ENCODE results near the gene MLPH. TPM values are rescaled to one million over a fixed set of nuclear protein-coding genes. Genes with fewer than 3 reads are reported as not detected.

The MLPH gene
- total and polyA plus RNA-seq, 5 donors = 57.8 to 189 (median 138) TPM

- Histone ChIP-seq H3K4me1 (ENCODE audit: control insufficient read depth, insufficient read depth, low read length) (peaks cover 3% of the 10 kb centered on the region), H3K4me3 (ENCODE audit: low read length) (no peak overlapping the region), H3K27ac (ENCODE audit: low read length) (no peak overlapping the region), H3K9me3 (ENCODE audit: control insufficient read depth, low read length) (no peaks in the 10 kb centered on the region), H3K27me3 (ENCODE audit: control insufficient read depth, insufficient read depth) (no peaks in the 10 kb centered on the region)
- DNase-seq (peak; percentile 49 to 77 (median 74)), ATAC-seq (peak in 1 of 2 donors; percentile 25)
- WGBS = 53% methylated on average over 14 of the region's 14 CpGs
- intact Hi-C loops (cut with DNase I) = loop anchor here (5.0 to 10.0 kb wide), 4 partner anchors 44 to 317 kb away; no protein-coding TSS in a partner anchor
Observed at GRCh38 chr2:237471438-237472186, 15.4 kb upstream of the MLPH start.

GRCh38 chr2:237472187-237472712 lies 14.8 kb upstream of the MLPH start:
- Histone ChIP-seq H3K9me3 (ENCODE audit: control insufficient read depth, low read length) (no peaks in the 10 kb centered on the region), H3K4me3 (ENCODE audit: low read length) (no peak overlapping the region), H3K4me1 (ENCODE audit: control insufficient read depth, insufficient read depth, low read length) (peaks cover 3% of the 10 kb centered on the region), H3K27ac (ENCODE audit: low read length) (peak overlapping the region; percentile 13), H3K27me3 (ENCODE audit: control insufficient read depth, insufficient read depth) (no peaks in the 10 kb centered on the region)
- intact Hi-C loops (cut with DNase I) = loop anchor here (5.0 to 10.0 kb wide), 4 partner anchors 45 to 317 kb away; no protein-coding TSS in a partner anchor
- DNase-seq (no peak), ATAC-seq (no peak)
- WGBS = 88% methylated on average over 8 of the region's 8 CpGs

- intact Hi-C loops (cut with DNase I) = loop anchor here (5.0 to 10.0 kb wide), 4 partner anchors 46 to 318 kb away; no protein-coding TSS in a partner anchor
- Histone ChIP-seq H3K27ac (ENCODE audit: low read length) (no peak overlapping the region), H3K27me3 (ENCODE audit: control insufficient read depth, insufficient read depth) (no peaks in the 10 kb centered on the region), H3K4me3 (ENCODE audit: low read length) (no peak overlapping the region), H3K9me3 (ENCODE audit: control insufficient read depth, low read length) (no peaks in the 10 kb centered on the region), H3K4me1 (ENCODE audit: control insufficient read depth, insufficient read depth, low read length) (peaks cover 3% of the 10 kb centered on the region)
- DNase-seq (peak in 1 of 3 donors; percentile 54), ATAC-seq (no peak)
- 94% methylated on average over 27 of the region's 27 CpGs for WGBS
Observed at GRCh38 chr2:237472909-237473877, 13.9 kb upstream of the MLPH start.

- Histone ChIP-seq H3K27me3 (ENCODE audit: control insufficient read depth, insufficient read depth) (no peaks in the 10 kb centered on the region), H3K4me3 (ENCODE audit: low read length) (no peak overlapping the region), H3K9me3 (ENCODE audit: control insufficient read depth, low read length) (no peaks in the 10 kb centered on the region), H3K4me1 (ENCODE audit: control insufficient read depth, insufficient read depth, low read length) (peaks cover 3% of the 10 kb centered on the region), H3K27ac (ENCODE audit: low read length) (no peak overlapping the region)
- intact Hi-C loops (cut with DNase I) = loop anchor here (5.0 to 10.0 kb wide), 4 partner anchors 47 to 319 kb away; no protein-coding TSS in a partner anchor
- peak in 1 of 2 donors; percentile 2 for ATAC-seq
- peak; percentile 31 to 68 (median 58) for DNase-seq
- WGBS = 73% methylated on average over 11 of the region's 11 CpGs
Observed at GRCh38 chr2:237473878-237474441, 13.1 kb upstream of the MLPH start.

GRCh38 chr2:237474442-237474911 lies 12.6 kb upstream of the MLPH start:
- 52% methylated on average over 12 of the region's 12 CpGs for WGBS
- H3K4me3 ChIP-seq (ENCODE audit: low read length) = peak overlapping the region; percentile 77
- H3K4me1 ChIP-seq (ENCODE audit: control insufficient read depth, insufficient read depth, low read length) = peaks cover 3% of the 10 kb centered on the region
- H3K27ac ChIP-seq (ENCODE audit: low read length) = peak overlapping the region; percentile 5
- peak in 1 of 2 donors; percentile 8 for ATAC-seq
- no peaks in the 10 kb centered on the region for H3K9me3 ChIP-seq (ENCODE audit: control insufficient read depth, low read length)
- DNase-seq = peak; percentile 69 to 83 (median 75)
- intact Hi-C loops (cut with DNase I) = loop anchor here (5.0 to 10.0 kb wide), 4 partner anchors 47 to 320 kb away; no protein-coding TSS in a partner anchor
- H3K27me3 ChIP-seq (ENCODE audit: control insufficient read depth, insufficient read depth) = no peaks in the 10 kb centered on the region

GRCh38 chr2:237474931-237475703 lies 11.9 kb upstream of the MLPH start:
- Histone ChIP-seq H3K27ac (ENCODE audit: low read length) (peak overlapping the region; percentile 89), H3K9me3 (ENCODE audit: control insufficient read depth, low read length) (no peaks in the 10 kb centered on the region), H3K27me3 (ENCODE audit: control insufficient read depth, insufficient read depth) (no peaks in the 10 kb centered on the region), H3K4me1 (ENCODE audit: control insufficient read depth, insufficient read depth, low read length) (peaks cover 3% of the 10 kb centered on the region), H3K4me3 (ENCODE audit: low read length) (peak overlapping the region; percentile 77)
- intact Hi-C loops (cut with DNase I) = loop anchor here (5.0 to 10.0 kb wide), 4 partner anchors 48 to 320 kb away; no protein-coding TSS in a partner anchor
- WGBS = 1% methylated on average over 79 of the region's 79 CpGs
- DNase-seq = peak; percentile 85 to 96 (median 95)
- ATAC-seq = peak; percentile 89 to 92

- ATAC-seq (peak; percentile 12 to 43), DNase-seq (peak in 1 of 3 donors; percentile 40)
- WGBS = 10% methylated on average over 17 of the region's 17 CpGs
- intact Hi-C loops (cut with DNase I) = loop anchor here in 3 of 4 donors (5.0 to 10.0 kb wide), 3 partner anchors 51 to 321 kb away; no protein-coding TSS in a partner anchor
- Histone ChIP-seq H3K4me3 (ENCODE audit: low read length) (peak overlapping the region; percentile 77), H3K27ac (ENCODE audit: low read length) (no peak overlapping the region), H3K4me1 (ENCODE audit: control insufficient read depth, insufficient read depth, low read length) (peaks cover 3% of the 10 kb centered on the region), H3K27me3 (ENCODE audit: control insufficient read depth, insufficient read depth) (no peaks in the 10 kb centered on the region), H3K9me3 (ENCODE audit: control insufficient read depth, low read length) (no peaks in the 10 kb centered on the region)
Observed at GRCh38 chr2:237475704-237476141, 11.3 kb upstream of the MLPH start.

- no peak overlapping the region for H3K4me3 ChIP-seq (ENCODE audit: low read length)
- DNase-seq (no peak), ATAC-seq (no peak)
- intact Hi-C loops (cut with DNase I) = loop anchor here in 3 of 4 donors (5.0 to 10.0 kb wide), 3 partner anchors 53 to 323 kb away; no protein-coding TSS in a partner anchor
- no peaks in the 10 kb centered on the region for H3K9me3 ChIP-seq (ENCODE audit: control insufficient read depth, low read length)
- 89% methylated on average over 2 of the region's 2 CpGs for WGBS
- no peak overlapping the region for H3K27ac ChIP-seq (ENCODE audit: low read length)
- no peaks in the 10 kb centered on the region for H3K27me3 ChIP-seq (ENCODE audit: control insufficient read depth, insufficient read depth)
- peaks cover 8% of the 10 kb centered on the region for H3K4me1 ChIP-seq (ENCODE audit: control insufficient read depth, insufficient read depth, low read length)
Observed at GRCh38 chr2:237478095-237478494, 9.0 kb upstream of the MLPH start.

- WGBS = 81% methylated on average over 3 of the region's 3 CpGs
- no peaks in the 10 kb centered on the region for H3K27me3 ChIP-seq (ENCODE audit: control insufficient read depth, insufficient read depth)
- DNase-seq (no peak), ATAC-seq (no peak)
- intact Hi-C loops (cut with DNase I) = loop anchor here in 3 of 4 donors (5.0 to 10.0 kb wide), 3 partner anchors 54 to 324 kb away; no protein-coding TSS in a partner anchor
- H3K27ac ChIP-seq (ENCODE audit: low read length) = no peak overlapping the region
- peaks cover 9% of the 10 kb centered on the region for H3K4me1 ChIP-seq (ENCODE audit: control insufficient read depth, insufficient read depth, low read length)
- no peaks in the 10 kb centered on the region for H3K9me3 ChIP-seq (ENCODE audit: control insufficient read depth, low read length)
- H3K4me3 ChIP-seq (ENCODE audit: low read length) = no peak overlapping the region
Observed at GRCh38 chr2:237478979-237479378, 8.1 kb upstream of the MLPH start.

Data from right cardiac atrium (tissue), 5 donors.